H1 (cell line): ENCODE results near the gene WBP11. TPM values are rescaled to one million over a fixed set of nuclear protein-coding genes. Genes with fewer than 3 reads are reported as not detected.

Experiments used
- CTCF ChIA-PET: fragments of 300-600 bp; sonication (Branson Sonifier 250); formaldehyde crosslinking; loops from one replicate; lab custom pipeline; 2021; ENCODE audit not compliant: partially characterized antibody; lab: Charles Lee
- POLR2A ChIA-PET: fragments of 300-600 bp; sonication (Branson Sonifier 250); formaldehyde crosslinking; loops from one replicate; lab custom pipeline; 2021; ENCODE audit warnings: inconsistent platforms; ENCODE audit not compliant: partially characterized antibody; lab: Charles Lee
- DNase-seq, 2 experiments: peaks; one replicate each; pipeline versions ENCODE4 v3.0.0 to v3.0.0-alpha.2; 2010 to 2022; ENCODE audit warnings: low spot score in 2 of 2, low read depth in 1 of 2, mixed read lengths in 1 of 2
- FAIRE-seq: peaks from 2 replicates; lab custom pipeline; 2011; peaks lifted over from hg19 to GRCh38; lab: Jason Lieb, UNC
- H2AFZ ChIP-seq: 2 replicates; pipeline ENCODE4 v1.8.1; 2012; ENCODE audit warnings: low read length, inconsistent platforms
- H2AK5ac ChIP-seq: 2 replicates; pipeline ENCODE4 v1.6.1; 2013; ENCODE audit warnings: low read depth, low read length
- H2BK120ac ChIP-seq: replicated peaks from 2 replicates; pipeline ENCODE3; 2013; ENCODE audit warnings: low read depth, low read length, inconsistent platforms
- H2BK12ac ChIP-seq: 2 replicates; pipeline ENCODE4 v1.6.1; 2013; ENCODE audit warnings: low read depth, low read length
- H2BK15ac ChIP-seq: 2 replicates; pipeline ENCODE4 v1.6.1; 2013; ENCODE audit warnings: low read length
- H2BK20ac ChIP-seq: 2 replicates; pipeline ENCODE4 v1.6.1; 2013; ENCODE audit warnings: low read length
- H2BK5ac ChIP-seq: 2 replicates; pipeline ENCODE4 v1.6.1; 2013; ENCODE audit warnings: low read depth, low read length
- H3K14ac ChIP-seq: 2 replicates; pipeline ENCODE4 v1.6.1; 2013; ENCODE audit warnings: inconsistent platforms; ENCODE audit not compliant: insufficient read length
- H3K18ac ChIP-seq: 2 replicates; pipeline ENCODE4 v1.6.1; 2013; ENCODE audit warnings: low read length; ENCODE audit errors: extremely low read depth
- H3K23ac ChIP-seq: 2 replicates; pipeline ENCODE4 v1.6.1; 2013; ENCODE audit warnings: inconsistent platforms; ENCODE audit not compliant: insufficient read length
- H3K23me2 ChIP-seq: 2 replicates; pipeline ENCODE4 v1.6.1; 2013; ENCODE audit warnings: low read depth, low read length
- H3K27ac ChIP-seq: 2 replicates; pipeline ENCODE4 v1.6.1; 2011; ENCODE audit warnings: low read depth, low read length, inconsistent platforms
- H3K27me3 ChIP-seq, 4 experiments: replicated peaks in 1 of 4; 1 replicate in 1 of 4; 2 replicates in 3 of 4; pipeline versions ENCODE4 v1.6.1 to v1.8.1; 2011 to 2013; ENCODE audit warnings: low read length in 3 of 4, mild to moderate bottlenecking in 3 of 4, inconsistent platforms in 2 of 4, mixed read lengths in 2 of 4, moderate library complexity in 1 of 4; ENCODE audit not compliant: control insufficient read depth in 3 of 4, insufficient read depth in 3 of 4; ENCODE audit errors: extremely low read depth in 1 of 4
- H3K36me3 ChIP-seq, 4 experiments: 2 replicates each; pipeline versions ENCODE4 v1.6.1 to v1.8.1; 2011 to 2013; ENCODE audit warnings: mild to moderate bottlenecking in 4 of 4, low read length in 3 of 4, moderate library complexity in 2 of 4, control low read depth in 1 of 4, inconsistent platforms in 1 of 4; ENCODE audit not compliant: insufficient read depth in 4 of 4, control insufficient read depth in 2 of 4
- H3K4ac ChIP-seq: replicated peaks from 2 replicates; pipeline ENCODE3; 2013; ENCODE audit warnings: low read length, low read depth, mixed read lengths, inconsistent platforms; ENCODE audit not compliant: insufficient read length
- H3K4me1 ChIP-seq, 4 experiments: replicated peaks in 1 of 4; 1 replicate in 1 of 4; 2 replicates in 3 of 4; pipeline versions ENCODE4 v1.6.1 to v1.8.1; 2011 to 2013; ENCODE audit warnings: low read length in 3 of 4, inconsistent platforms in 2 of 4, mixed read lengths in 1 of 4; ENCODE audit not compliant: insufficient read depth in 4 of 4, control insufficient read depth in 3 of 4
- H3K4me2 ChIP-seq, 2 experiments: 2 replicates each; pipeline versions ENCODE4 v1.6.1 to v1.8.1; 2011 to 2013; ENCODE audit warnings: low read depth in 2 of 2, low read length in 2 of 2, control low read depth in 1 of 2, inconsistent platforms in 1 of 2, mild to moderate bottlenecking in 1 of 2; ENCODE audit not compliant: insufficient read depth in 1 of 2
- H3K4me3 ChIP-seq, 4 experiments: fragments of 200-600, 300-600 bp in 1 of 4; sonication (generic), shearing (Covaris generic), sonication (Bioruptor Twin) in 1 of 4; 2 replicates each; pipeline versions ENCODE4 v1.5.1 to v1.8.1; 2011 to 2016; ENCODE audit warnings: low read length in 4 of 4, low read depth in 3 of 4, control low read depth in 2 of 4, inconsistent platforms in 2 of 4, mild to moderate bottlenecking in 2 of 4, mixed read lengths in 1 of 4, moderate library complexity in 1 of 4; ENCODE audit not compliant: insufficient read depth in 2 of 4; ENCODE audit errors: extremely low read depth in 1 of 4
- H3K56ac ChIP-seq: replicated peaks from 2 replicates; pipeline ENCODE3; 2013; ENCODE audit warnings: low read depth, mild to moderate bottlenecking, mixed read lengths, low read length, inconsistent platforms; ENCODE audit not compliant: insufficient read length
- H3K79me1 ChIP-seq: 2 replicates; pipeline ENCODE4 v1.6.1; 2013; ENCODE audit warnings: low read depth, low read length, control low read depth
- H3K79me2 ChIP-seq, 2 experiments: 2 replicates each; pipeline versions ENCODE4 v1.6.1 to v1.8.1; 2012 to 2013; ENCODE audit warnings: low read length in 2 of 2, mild to moderate bottlenecking in 2 of 2, inconsistent platforms in 1 of 2; ENCODE audit not compliant: insufficient read depth in 2 of 2, control insufficient read depth in 1 of 2
- H3K9ac ChIP-seq, 4 experiments: replicated peaks in 1 of 4; 1 replicate in 1 of 4; 2 replicates in 3 of 4; pipeline versions ENCODE4 v1.6.1 to v1.8.1; 2011 to 2013; ENCODE audit warnings: low read depth in 3 of 4, low read length in 3 of 4, control low read depth in 2 of 4, mild to moderate bottlenecking in 2 of 4, moderate library complexity in 2 of 4, inconsistent platforms in 1 of 4; ENCODE audit errors: extremely low read depth in 1 of 4
- H3K9me3 ChIP-seq, 2 experiments: 2 replicates each; pipeline versions ENCODE4 v1.6.1 to v1.8.1; 2012 to 2013; ENCODE audit warnings: mild to moderate bottlenecking in 2 of 2, moderate library complexity in 2 of 2, control low read depth in 1 of 2, inconsistent platforms in 1 of 2, low read depth in 1 of 2, low read length in 1 of 2, mixed read lengths in 1 of 2; ENCODE audit not compliant: insufficient read depth in 2 of 2
- H4K20me1 ChIP-seq, 2 experiments: replicated peaks in 1 of 2; 2 replicates each; pipeline versions ENCODE3 to v1.8.1; 2011 to 2013; ENCODE audit warnings: inconsistent platforms in 2 of 2, low read length in 2 of 2, mild to moderate bottlenecking in 1 of 2; ENCODE audit not compliant: insufficient read depth in 2 of 2, control insufficient read depth in 1 of 2
- H4K5ac ChIP-seq: 2 replicates; pipeline ENCODE4 v1.6.1; 2013; ENCODE audit warnings: low read length, low read depth, mixed read lengths, inconsistent platforms; ENCODE audit not compliant: insufficient read length
- H4K8ac ChIP-seq: 2 replicates; pipeline ENCODE4 v1.8.0; 2013; ENCODE audit warnings: mild to moderate bottlenecking, moderate library complexity, low read length, inconsistent platforms; ENCODE audit not compliant: insufficient read depth; ENCODE audit errors: extremely low read depth
- H4K91ac ChIP-seq: replicated peaks from 2 replicates; pipeline ENCODE3; 2013; ENCODE audit warnings: low read length, mixed read lengths, inconsistent platforms; ENCODE audit not compliant: insufficient read length
- ASH2L ChIP-seq: fragments of 200-600, 300-600 bp; sonication (generic); IDR thresholded peaks from one replicate; pipeline ENCODE4 v1.7.1; 2017; ENCODE audit warnings: low read length
- CBX5 ChIP-seq: fragments of 300-800, 300-1000 bp; sonication (generic); IDR thresholded peaks from 2 replicates; pipeline ENCODE4 v1.7.1; 2016; ENCODE audit warnings: antibody characterized with exemption, low read length, low read depth
- CHD2 ChIP-seq: IDR thresholded peaks from 2 replicates; pipeline ENCODE4 v1.6.1; 2012; ENCODE audit warnings: low read length, improper control_type of control experiment
- KDM5A ChIP-seq: fragments of 200-600 bp; IDR thresholded peaks from 2 replicates; pipeline ENCODE4 v1.7.1; 2012; ENCODE audit warnings: mild to moderate bottlenecking, low read length, inconsistent platforms, mixed read lengths
- PHF8 ChIP-seq: fragments of 200-600 bp; sonication (generic); conservative IDR thresholded peaks from 2 replicates; pipeline ENCODE4 v1.7.1; 2012; ENCODE audit warnings: low read depth, mild to moderate bottlenecking, inconsistent platforms, low read length, moderate library complexity
- POLR2A ChIP-seq, 2 experiments: IDR thresholded peaks; 1 replicate in 1 of 2; 2 replicates in 1 of 2; pipeline ENCODE4 v1.6.1; 2011; ENCODE audit warnings: low read depth in 2 of 2, low read length in 2 of 2, mild to moderate bottlenecking in 2 of 2; ENCODE audit errors: control extremely low read depth in 1 of 2
- POU5F1 ChIP-seq: IDR thresholded peaks from 2 replicates; pipeline ENCODE4 v1.6.1; 2011; ENCODE audit warnings: low read depth, mild to moderate bottlenecking, low read length, moderate library complexity
- RAD21 ChIP-seq, 2 experiments: IDR thresholded peaks in 1 of 2; conservative IDR thresholded peaks in 1 of 2; 2 replicates each; pipeline ENCODE4 v1.6.1; 2011; ENCODE audit warnings: low read depth in 2 of 2, low read length in 2 of 2, improper control_type of control experiment in 1 of 2, inconsistent platforms in 1 of 2, mild to moderate bottlenecking in 1 of 2, moderate library complexity in 1 of 2
- RBBP5 ChIP-seq: IDR thresholded peaks from 2 replicates; pipeline ENCODE4 v1.7.1; 2012; ENCODE audit warnings: low read depth, mild to moderate bottlenecking, inconsistent platforms, low read length, moderate library complexity, borderline replicate concordance
- SIRT6 ChIP-seq: IDR thresholded peaks from one replicate; pipeline ENCODE4 v1.7.1; 2012; ENCODE audit warnings: low read length, inconsistent platforms
- SIX5 ChIP-seq: IDR thresholded peaks from 2 replicates; pipeline ENCODE4 v1.6.1; 2011; ENCODE audit warnings: mild to moderate bottlenecking, low read depth, low read length
- TAF1 ChIP-seq: IDR thresholded peaks from 2 replicates; pipeline ENCODE4 v1.6.1; 2011; ENCODE audit warnings: mild to moderate bottlenecking, low read depth, low read length
- TEAD4 ChIP-seq: IDR thresholded peaks from 2 replicates; pipeline ENCODE4 v1.6.1; 2012; ENCODE audit warnings: low read depth, low read length, inconsistent platforms, mixed read lengths
- WGBS, 2 experiments: shearing (Covaris generic) in 1 of 2; methylation state at CpG; one replicate each; pipeline versions ENCODE4 v1.1.6 to v1.1.7; 2013 to 2015; ENCODE audit warnings: low lambda C conversion rate in 2 of 2, mixed read lengths in 2 of 2, inconsistent platforms in 1 of 2, low coverage in 1 of 2, missing lambda C conversion rate in 1 of 2; ENCODE audit not compliant: insufficient replicate concordance in 2 of 2, insufficient coverage in 1 of 2, insufficient read length in 1 of 2; ENCODE audit errors: extremely low coverage in 1 of 2, missing lambda C conversion rate in 1 of 2; 5-methylcytosine and 5-hydroxymethylcytosine counted together
- polyA plus RNA-seq, 7 experiments: library from polyadenylated mRNA; depleted of rRNA in 3 of 7; stranded (reverse) in 5 of 7; unstranded in 2 of 7; fragments of >200 nt in 5 of 7; fragments of 200-250 nt in 2 of 7; gene quantifications; 1 replicate in 5 of 7; 2 replicates in 1 of 7; 4 replicates in 1 of 7; pipeline versions ENCODE4 v1.2.1 to v1.2.3, GENCODE V29; 2011 to 2013; ENCODE audit warnings: missing spikeins in 2 of 7, mixed read lengths in 2 of 7
- total RNA-seq: library from RNA; stranded (reverse); fragmentation: NEBNext Ultra II Directional; extraction: Animal tissue kit (Norgen Biotek cat#: 25700); gene quantifications from 2 replicates; pipeline ENCODE4 v1.2.1, GENCODE V29; 2021

Gene WBP11
- total and polyA plus RNA-seq, 2 of the 8 experiments (the other 6 are each of a cell fraction or from before 2014, with no cell fraction given): 22.1 to 134 TPM

GRCh38 chr12:14769466-14769968, 33.8 kb downstream of the WBP11 start:
- Histone ChIP-seq H3K9me3 (peaks cover 0 to 3% of the 10 kb centered on the region in 2 experiments; a peak in 1 of 4 replicates), H4K91ac (no peak overlapping the region), H3K14ac (no peak overlapping the region), H3K23me2 (peaks cover 4% of the 10 kb centered on the region), H4K20me1 (peaks cover 0 to 6% of the 10 kb centered on the region in 2 experiments), H3K18ac (peak overlapping the region; percentile 88), H3K56ac (peak overlapping the region; percentile 71), H3K27me3 (no peaks in the 10 kb centered on the region), H3K79me2 (peaks cover 0 to 36% of the 10 kb centered on the region in 2 experiments; a peak in 2 of 4 replicates), H2BK5ac (peak overlapping the region; percentile 83), H2AFZ (no peak overlapping the region), H3K4me2 (peak overlapping the region; percentile 77 to 80), H4K8ac (no peak overlapping the region), H3K4ac (no peak overlapping the region), H3K4me1 (no peaks in the 10 kb centered on the region; a peak in 2 of 7 replicates), H3K36me3 (peaks cover 0 to 2% (median 0%) of the 10 kb centered on the region in 4 experiments; a peak in 1 of 8 replicates), H2BK12ac (peak overlapping the region; percentile 69; the same call in 1 of the 2 replicates), H3K79me1 (no peaks in the 10 kb centered on the region), H2AK5ac (no peak overlapping the region), H2BK20ac (no peak overlapping the region), H3K4me3 (peak overlapping the region; percentile 84 to 99 (median 92)), H3K27ac (peak overlapping the region; percentile 93), H4K5ac (peak overlapping the region; percentile 55), H3K23ac (no peak overlapping the region), H3K9ac (peak overlapping the region; percentile 74 to 94 (median 86)), H2BK120ac (no peak overlapping the region), H2BK15ac (no peak overlapping the region)
- FAIRE-seq (no peak), DNase-seq (peak in 1 of 2 experiments; percentile 91)
- ChIA-PET CTCF (interaction anchor here (0.8 to 2.6 kb wide), 29 partner anchors 8 to 451 kb away, joined by 3 to 15 read pairs (median 4); partner anchors contain the start of genes ERP27 and RERG), POLR2A (interaction anchor here (0.5 to 7.3 kb wide), 37 partner anchors 7 to 1497 kb away, joined by 3 to 136 read pairs (median 6); partner anchors contain the start of genes C12orf60, GUCY2C, SMCO3 and WBP11)
- 2% methylated on average over 26 of the region's 26 CpGs; no CpG with 5 or more reads in 1 of the 2 experiments for WGBS, 2 experiments
- TF ChIP-seq PHF8: peak; percentile 6; the same call in 1 of the 2 replicates
- TF ChIP-seq ASH2L: peak; percentile 47
- TF ChIP-seq SIRT6: peak; percentile 41
- TF ChIP-seq RBBP5: peak; percentile 58; the same call in 1 of the 2 replicates
- TF ChIP-seq TEAD4: peak; percentile 19; the same call in 1 of the 2 replicates
- TF ChIP-seq KDM5A: no peak
- no peak for TF ChIP-seq POU5F1
- no peak for TF ChIP-seq SIX5
- TF ChIP-seq RAD21 (IDR thresholded peaks at IDR 0.05 in 1 of 2, conservative IDR thresholded peaks at IDR 0.05 in 1 of 2; ENCODE audit: low read depth in 2 of 2, low read length in 2 of 2): peak; percentile 3 to 25; a peak in 2 of 4 replicates
- no peak for TF ChIP-seq TAF1
- no peak for TF ChIP-seq CBX5
- peak in 1 of 2 experiments; percentile 68; a peak in 2 of 3 replicates for TF ChIP-seq POLR2A (IDR thresholded peaks at IDR 0.05; ENCODE audit: control extremely low read depth in 1 of 2, low read depth in 2 of 2, low read length in 2 of 2)
- TF ChIP-seq CHD2: no peak
